Measurements from ENCODE around the gene GRIP1.

GRCh38 chr12:66726556-66726955, 47.7 kb upstream of the GRIP1 start:
- no peak for TF ChIP-seq MAX (IDR thresholded peaks at IDR 0.05)
- TF ChIP-seq TAF1 (IDR thresholded peaks at IDR 0.05; ENCODE audit: low read depth) = no peak
- no peak for TF ChIP-seq EP300 (IDR thresholded peaks at IDR 0.05; ENCODE audit: borderline replicate concordance)
- no peak for TF ChIP-seq RAD21 (IDR thresholded peaks at IDR 0.05; ENCODE audit: low read depth)
- no peak for TF ChIP-seq CREB1 (IDR thresholded peaks at IDR 0.05; ENCODE audit: low read depth)
- TF ChIP-seq CEBPB (IDR thresholded peaks at IDR 0.05) = no peak
- no peak for TF ChIP-seq EGR1 (IDR thresholded peaks at IDR 0.05)
- TF ChIP-seq NFIC (IDR thresholded peaks at IDR 0.05) = no peak
- no peak for TF ChIP-seq REST (IDR thresholded peaks at IDR 0.05; ENCODE audit: low read depth)
- no peak for TF ChIP-seq USF1 (IDR thresholded peaks at IDR 0.05)
- no peak for TF ChIP-seq TCF12 (IDR thresholded peaks at IDR 0.05; ENCODE audit: low read depth)
- TF ChIP-seq TEAD4 (IDR thresholded peaks at IDR 0.05) = no peak
- no peak for TF ChIP-seq YY1 (IDR thresholded peaks at IDR 0.05; ENCODE audit: low read depth)
- TF ChIP-seq FOXM1 (IDR thresholded peaks at IDR 0.05; ENCODE audit: borderline replicate concordance, low read depth) = no peak
